Gastroesophageal sphincter (tissue), 4 donors: ENCODE results near the gene MAFF. TPM values are rescaled to one million over a fixed set of nuclear protein-coding genes. Genes with fewer than 3 reads are reported as not detected.

ENCODE experiments used
- ATAC-seq: fragments of 150-250 bp; one replicate; pipeline ENCODE4 v1.9.1; 2016; ENCODE audit warnings: mild to moderate bottlenecking, moderate library complexity
- H3K27ac ChIP-seq, 4 donors: fragments of 200-600 bp; sonication (generic) in 3 of 4; 1 replicate in 3 of 4; 2 replicates in 1 of 4; pipeline ENCODE4 v1.5.1; 2016 to 2019
- H3K27me3 ChIP-seq: fragments of 200-600 bp; sonication (generic); one replicate; pipeline ENCODE4 v1.5.1; 2019
- H3K36me3 ChIP-seq, 2 donors: fragments of 200-600 bp; sonication (generic); one replicate each; pipeline ENCODE4 v1.5.1; 2019; ENCODE audit warnings: control low read depth in 1 of 2
- H3K4me1 ChIP-seq, 3 donors: fragments of 200-600 bp; sonication (generic); 1 replicate in 2 of 3; 2 replicates in 1 of 3; pipeline ENCODE4 v1.5.1; 2016 to 2019; ENCODE audit warnings: control low read depth in 2 of 3
- H3K4me3 ChIP-seq, 2 donors: fragments of 200-600 bp; sonication (generic); one replicate each; pipeline ENCODE4 v1.5.1; 2019; ENCODE audit warnings: mild to moderate bottlenecking in 1 of 2, moderate library complexity in 1 of 2
- H3K9me3 ChIP-seq, 3 donors: fragments of 200-600 bp; sonication (generic); one replicate each; pipeline ENCODE4 v1.5.1; 2017 to 2019; ENCODE audit warnings: control low read depth in 2 of 3
- CTCF ChIP-seq, 4 experiments: fragments of 200-600 bp in 2 of 4; fragments of 450-650 bp in 2 of 4; sonication (generic) in 1 of 4; IDR thresholded peaks; one replicate each; pipeline ENCODE4 v1.5.1; 2017 to 2019; ENCODE audit warnings: antibody characterized with exemption in 4 of 4, mild to moderate bottlenecking in 2 of 4, moderate library complexity in 2 of 4
- EP300 ChIP-seq: sonication (generic); formaldehyde crosslinking; IDR thresholded peaks from one replicate; pipeline ENCODE4 v1.6.1; 2017; ENCODE audit warnings: antibody characterized with exemption, mild to moderate bottlenecking
- POLR2A ChIP-seq, 2 donors: fragments of 450-650 bp; IDR thresholded peaks; one replicate each; pipeline ENCODE4 v1.6.1; 2017; ENCODE audit warnings: antibody characterized with exemption in 2 of 2, mild to moderate bottlenecking in 2 of 2, moderate library complexity in 1 of 2
- POLR2AphosphoS5 ChIP-seq: sonication (generic); formaldehyde crosslinking; IDR thresholded peaks from one replicate; pipeline ENCODE4 v1.6.1; 2017; ENCODE audit warnings: antibody characterized with exemption
- WGBS, 2 donors: methylation state at CpG; one replicate each; pipeline ENCODE4 v1.1.5; 2018; ENCODE audit warnings: low coverage in 1 of 2; 5-methylcytosine and 5-hydroxymethylcytosine counted together
- total RNA-seq, 4 donors: library from RNA; depleted of rRNA; stranded (reverse); fragments of >200 nt; gene quantifications; one replicate each; pipeline ENCODE4 v1.1.0, GENCODE V29; 2016

MAFF gene
- total RNA-seq, 4 donors from 2014 or later: 21.2 to 93.7 (median 51.2) TPM

- no peaks in the 10 kb centered on the region for H3K27me3 ChIP-seq
- no peak overlapping the region for H3K4me3 ChIP-seq
- peaks cover 0 to 49% of the 10 kb centered on the region in 2 donors for H3K36me3 ChIP-seq
- H3K9me3 ChIP-seq: no peaks in the 10 kb centered on the region
- peaks cover 0 to 74% (median 40%) of the 10 kb centered on the region in 3 donors for H3K4me1 ChIP-seq
- WGBS, 2 donors: no CpG with 5 or more reads among the region's 12 CpGs
- ATAC-seq: no peak
- peak overlapping the region in 2 of 4 donors; percentile 72 to 73 for H3K27ac ChIP-seq
- no peak for TF ChIP-seq POLR2A (IDR thresholded peaks at IDR 0.05)
- no peak for TF ChIP-seq POLR2AphosphoS5
- no peak for TF ChIP-seq CTCF (IDR thresholded peaks at IDR 0.05)
- TF ChIP-seq EP300: no peak
Measured at GRCh38 chr22:38247713-38248112, 45.9 kb downstream of the MAFF start.

- peak overlapping the region in 2 of 4 donors; percentile 72 to 73 for H3K27ac ChIP-seq
Measured at GRCh38 chr22:38248280-38248679, 46.5 kb downstream of the MAFF start.

GRCh38 chr22:38249301-38249700 is 47.5 kb downstream of the MAFF start:
- no peak for TF ChIP-seq POLR2AphosphoS5
- no peak for TF ChIP-seq EP300
- no peak for TF ChIP-seq CTCF (IDR thresholded peaks at IDR 0.05)
- no peak for TF ChIP-seq POLR2A (IDR thresholded peaks at IDR 0.05)
- peak overlapping the region in 1 of 4 donors; percentile 65 for H3K27ac ChIP-seq
- H3K27me3 ChIP-seq: no peaks in the 10 kb centered on the region
- ATAC-seq: no peak
- peaks cover 0 to 35% of the 10 kb centered on the region in 2 donors for H3K36me3 ChIP-seq
- no CpG with 5 or more reads among the region's 3 CpGs for WGBS, 2 donors
- no peaks in the 10 kb centered on the region for H3K9me3 ChIP-seq
- H3K4me1 ChIP-seq: peaks cover 0 to 67% (median 34%) of the 10 kb centered on the region in 3 donors
- no peak overlapping the region for H3K4me3 ChIP-seq

More at GRCh38 chr22:38248280-38248679, 46.5 kb downstream of the MAFF start:
- no peak for ATAC-seq
- Histone ChIP-seq H3K4me1 (peaks cover 0 to 68% (median 36%) of the 10 kb centered on the region in 3 donors), H3K9me3 (no peaks in the 10 kb centered on the region), H3K36me3 (peaks cover 0 to 45% of the 10 kb centered on the region in 2 donors), H3K27me3 (no peaks in the 10 kb centered on the region), H3K4me3 (no peak overlapping the region)
- 98 to 100% methylated on average over 2 to 6 of the region's 6 CpGs for WGBS, 2 donors
- TF ChIP-seq POLR2AphosphoS5 (no peak), POLR2A (IDR thresholded peaks at IDR 0.05) (no peak), CTCF (IDR thresholded peaks at IDR 0.05) (no peak), EP300 (no peak)

- H3K27ac ChIP-seq: peak overlapping the region in 2 of 4 donors; percentile 34 to 65
- 66 to 71% methylated on average over 4 to 5 of the region's 25 CpGs for WGBS, 2 donors
Measured at GRCh38 chr22:38249803-38250642, 48.2 kb downstream of the MAFF start.

More at GRCh38 chr22:38249803-38250642, 48.2 kb downstream of the MAFF start:
- Histone ChIP-seq H3K27me3 (no peaks in the 10 kb centered on the region), H3K4me3 (no peak overlapping the region), H3K36me3 (peaks cover 0 to 28% of the 10 kb centered on the region in 2 donors), H3K4me1 (peaks cover 0 to 69% (median 34%) of the 10 kb centered on the region in 3 donors), H3K9me3 (no peaks in the 10 kb centered on the region)
- no peak for TF ChIP-seq EP300
- TF ChIP-seq CTCF (IDR thresholded peaks at IDR 0.05): no peak
- no peak for TF ChIP-seq POLR2A (IDR thresholded peaks at IDR 0.05)
- no peak for TF ChIP-seq POLR2AphosphoS5
- no peak for ATAC-seq
